Activated CD8-positive, alpha-beta memory T cell treated with anti-CD3 and anti-CD28 coated beads, Interleukin-2, amount 50 U/mL, for 4 hours (primary cell): ENCODE results near the gene PTGS1.
"Not testable (repeated sequence)": the region's sequence is repeated elsewhere in the genome, so short reads cannot be mapped to it uniquely, and the experiment has no call there.

Source experiments
- DNase-seq: peaks from one replicate; pipeline ENCODE4 v3.0.0-alpha.2; 2020

PTGS1 gene

GRCh38 chr9:122370869-122371755 is at the start of gene PTGS1:
TSS of gene PTGS1 (plus strand) at chr9:122371024. CDS start at chr9:122371085, 61 bp downstream.
- no peak for DNase-seq

GRCh38 chr9:122322553-122322952 is 48.3 kb upstream of the PTGS1 start:
- DNase-seq, result no peak

DNA sequence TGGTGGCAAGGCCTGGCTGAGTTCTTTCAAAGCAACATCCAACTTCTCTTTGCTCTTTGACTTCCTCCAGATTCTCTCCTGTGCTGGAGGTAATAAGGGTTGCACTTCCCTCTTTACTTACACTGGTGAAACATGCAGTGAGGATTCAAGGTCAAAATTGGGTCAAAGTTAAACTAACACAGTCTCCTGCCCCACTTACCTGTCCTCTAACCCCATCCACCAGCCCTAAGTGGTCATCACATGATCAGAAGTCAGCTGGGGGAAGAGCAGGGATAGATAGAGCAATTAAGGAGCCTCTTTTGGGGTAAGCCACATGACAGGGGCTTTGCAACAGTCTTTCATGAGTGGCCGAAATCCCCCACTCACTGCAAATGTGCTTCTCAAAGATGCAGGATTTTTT is 46.2 kb upstream of the PTGS1 start:
- not testable (repeated sequence) for DNase-seq

GRCh38 chr9:122325124-122325523 is 45.7 kb upstream of the PTGS1 start:
- DNase-seq, result no peak

- no peak for DNase-seq
Observed at GRCh38 chr9:122327175-122327574, 43.6 kb upstream of the PTGS1 start.

DNA sequence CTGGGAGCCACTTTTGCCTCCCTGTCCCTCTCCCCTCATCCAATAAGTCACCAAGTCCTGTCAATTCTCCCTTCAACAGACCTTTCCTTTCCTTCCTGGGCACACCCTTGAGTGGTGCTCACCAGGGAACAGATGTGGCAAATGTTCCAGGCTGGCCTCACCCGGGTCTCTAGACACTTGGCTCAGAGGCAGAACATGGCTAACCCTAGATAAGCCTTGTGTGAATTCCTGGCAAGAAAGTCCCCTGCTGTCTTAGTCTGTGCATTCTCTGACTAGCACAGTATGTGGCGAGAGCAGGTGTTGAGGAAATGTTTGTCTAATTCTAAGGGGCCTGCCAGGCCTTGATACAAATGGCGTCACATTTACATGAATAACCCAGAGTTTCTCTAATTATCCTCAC is 41.2 kb upstream of the PTGS1 start:
- DNase-seq, result no peak

DNA sequence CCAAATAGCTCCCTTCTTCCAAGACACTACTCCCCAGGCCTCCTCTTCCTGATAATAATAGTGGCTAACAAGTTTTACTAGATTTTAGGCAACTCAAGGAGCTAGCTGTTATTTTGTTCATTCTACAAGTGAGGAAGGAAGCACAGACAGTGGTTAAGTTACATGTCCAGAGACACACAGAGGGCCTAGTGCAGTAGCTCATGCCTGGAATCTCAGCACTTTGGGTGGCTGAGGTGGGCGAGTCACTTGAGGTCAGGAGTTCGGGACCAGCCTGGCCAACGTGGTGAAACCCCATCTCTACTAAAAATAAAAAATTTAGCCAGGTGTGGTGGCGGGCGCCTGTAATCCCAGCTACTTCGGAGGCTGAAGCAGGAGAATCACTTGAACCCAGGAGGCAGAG is 40.4 kb upstream of the PTGS1 start:
- DNase-seq, result not testable (repeated sequence)

- no peak for DNase-seq
Observed at GRCh38 chr9:122331523-122331927, 39.3 kb upstream of the PTGS1 start.

DNA sequence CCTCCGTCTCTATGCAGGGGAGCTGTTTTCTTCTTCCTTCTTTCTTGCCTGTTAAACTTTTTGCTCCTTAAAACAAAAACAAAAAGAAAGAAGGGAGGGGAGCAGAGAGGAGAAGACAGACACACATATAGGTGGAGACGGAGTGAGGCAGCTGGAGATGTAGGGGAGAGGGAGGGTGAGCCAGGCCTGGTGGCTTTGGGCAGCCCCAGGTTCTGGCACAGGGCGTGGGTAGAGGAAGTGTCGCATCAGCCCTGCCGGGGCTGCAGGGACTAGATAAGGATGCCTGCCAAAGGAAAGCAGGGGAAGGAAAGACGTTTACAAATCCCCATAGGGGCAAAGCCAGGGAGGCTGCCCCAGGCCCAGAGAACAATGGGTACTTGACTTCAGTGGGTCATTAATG is 38.7 kb upstream of the PTGS1 start:
- DNase-seq, result no peak

DNA sequence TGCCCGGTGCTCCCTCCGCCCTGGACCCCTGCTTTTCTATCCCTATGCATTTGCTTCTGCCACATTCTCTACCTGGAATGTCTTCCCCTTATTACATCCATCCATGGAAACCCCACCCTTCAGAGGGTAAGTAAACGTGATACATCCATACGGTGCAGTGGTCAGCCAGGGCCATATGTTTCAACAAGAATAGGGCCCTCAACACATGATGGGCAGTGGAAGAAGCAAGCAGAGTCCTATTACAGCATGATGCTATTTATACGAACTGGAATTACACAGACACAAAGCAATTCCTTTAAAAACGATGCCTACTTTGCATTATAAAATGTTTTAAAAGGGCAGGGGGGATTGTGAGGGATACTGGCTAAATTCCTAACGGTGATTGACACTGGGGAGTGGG is 38.2 kb upstream of the PTGS1 start:
- DNase-seq, result no peak

- DNase-seq, result no peak
Observed at GRCh38 chr9:122333169-122333808, 37.5 kb upstream of the PTGS1 start.

DNA sequence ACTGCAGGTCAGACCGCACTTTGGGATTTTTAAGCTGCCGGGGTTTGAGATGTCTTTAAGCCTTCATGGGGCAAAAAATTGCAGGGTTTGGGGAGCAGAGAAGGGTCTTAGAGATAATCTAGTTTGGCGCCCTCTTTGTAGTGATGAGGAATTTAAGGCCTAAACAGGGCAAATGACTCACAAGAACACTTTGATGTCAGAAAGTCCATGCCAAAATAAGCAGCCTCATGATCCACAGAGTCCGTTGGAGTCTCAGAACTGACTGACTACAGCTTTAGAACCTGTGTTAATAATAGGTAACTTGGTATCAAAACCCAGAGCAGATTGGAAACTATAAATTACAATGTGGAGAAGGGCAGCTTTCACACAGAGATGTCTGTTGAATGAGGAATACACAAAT is 35.9 kb upstream of the PTGS1 start:
- no peak for DNase-seq

- DNase-seq, result no peak
Observed at GRCh38 chr9:122336189-122336588, 34.6 kb upstream of the PTGS1 start.

DNA sequence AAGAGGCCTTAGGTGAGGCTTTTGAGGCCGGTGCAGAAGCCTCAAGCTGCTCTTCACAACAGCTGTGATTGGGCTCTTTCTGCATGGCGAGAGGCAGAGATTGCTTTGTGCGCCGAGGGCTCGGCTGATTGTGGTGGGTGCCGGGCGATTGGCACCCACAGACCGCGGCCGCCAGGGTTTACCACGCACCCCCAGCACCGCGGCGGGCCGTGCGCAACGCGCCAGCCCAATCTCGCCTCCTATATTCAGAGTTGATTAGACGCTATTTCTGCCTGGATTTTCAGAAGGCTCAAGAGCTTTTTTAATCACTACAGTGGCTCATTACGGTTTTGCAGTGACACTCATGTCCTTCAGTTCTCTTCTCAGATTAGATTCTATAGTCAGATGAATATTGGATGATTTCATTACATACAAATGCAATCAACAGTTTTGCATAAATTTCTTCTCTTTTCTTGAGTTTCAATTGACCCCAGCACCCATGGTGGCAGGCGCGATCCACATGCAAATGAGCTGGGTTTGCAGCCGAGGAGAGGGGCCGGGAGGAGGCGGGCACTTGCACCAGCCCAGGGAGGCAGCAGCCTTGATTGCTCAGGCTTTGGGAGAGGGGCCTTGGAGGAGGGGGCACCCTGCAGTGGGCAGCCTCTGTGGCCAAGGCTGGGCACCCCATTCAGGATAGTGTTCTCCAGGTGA is 33.8 kb upstream of the PTGS1 start:
- no peak for DNase-seq

DNA sequence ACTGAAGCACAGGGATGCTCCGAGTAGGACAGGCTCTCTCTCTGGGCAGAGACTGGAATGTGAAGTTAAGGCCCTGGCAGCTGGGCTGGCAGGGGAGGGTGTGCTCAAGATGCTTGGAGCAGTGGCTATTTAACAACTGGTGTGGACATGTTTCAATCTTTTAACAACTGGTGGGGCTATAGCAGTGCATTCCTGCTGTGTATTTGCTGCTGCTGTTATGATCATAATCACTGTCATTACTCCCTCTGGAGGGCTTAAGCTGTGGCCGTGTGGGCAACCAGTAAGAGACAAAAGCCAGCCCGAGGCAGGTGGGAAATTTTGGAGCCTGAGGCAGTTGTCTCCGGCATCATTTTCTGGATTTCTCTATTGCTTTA is 33.3 kb upstream of the PTGS1 start:
- no peak for DNase-seq

DNA sequence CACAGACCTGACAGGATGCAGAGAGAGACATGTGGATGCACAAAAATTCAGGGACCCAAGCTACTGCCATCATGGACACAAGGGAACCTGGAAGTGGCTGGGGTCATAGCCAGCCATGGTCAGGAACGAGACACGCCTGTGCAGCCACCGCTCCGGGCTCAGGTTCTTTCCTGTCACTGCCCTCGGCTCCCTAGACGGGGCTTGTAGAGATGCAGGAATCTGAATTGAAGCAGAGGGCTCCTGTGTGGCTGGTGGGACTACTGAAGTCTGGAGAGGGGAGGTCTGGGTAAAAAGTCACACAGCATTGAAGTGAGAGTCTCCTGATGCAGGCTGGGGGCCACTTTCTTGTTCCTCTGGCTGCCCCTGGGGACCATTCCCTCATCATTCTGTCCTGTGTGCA is 32.3 kb upstream of the PTGS1 start:
- DNase-seq, result no peak

GRCh38 chr9:122338994-122339393 is 31.8 kb upstream of the PTGS1 start:
- DNase-seq, result no peak

DNA sequence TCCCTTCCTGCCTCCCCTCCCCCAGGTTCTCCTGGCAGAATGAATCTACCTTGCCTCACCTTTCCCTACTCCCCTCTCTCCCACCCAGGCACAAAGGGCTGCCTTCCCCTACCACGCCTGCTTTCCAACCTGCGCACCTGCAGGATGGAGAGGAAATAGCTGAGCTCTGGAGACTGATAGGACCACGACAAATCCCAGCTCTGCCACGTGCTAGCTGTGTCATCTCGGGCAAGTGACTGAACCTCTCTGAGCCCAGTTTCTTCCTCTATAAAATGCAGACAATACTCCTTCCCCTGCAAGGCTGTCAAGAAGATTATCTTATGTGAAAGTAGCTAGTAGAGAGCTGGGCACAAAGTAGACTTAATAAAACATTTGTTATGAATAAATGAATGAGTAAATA is 31.2 kb upstream of the PTGS1 start:
- DNase-seq, result no peak

- no peak for DNase-seq
Observed at GRCh38 chr9:122340161-122340560, 30.7 kb upstream of the PTGS1 start.

GRCh38 chr9:122342323-122343050 is 28.3 kb upstream of the PTGS1 start:
- no peak for DNase-seq

GRCh38 chr9:122346478-122347347 is 24.1 kb upstream of the PTGS1 start:
- peak; percentile 26 for DNase-seq
